Limb (tissue), 2 donors: Measurements from ENCODE around the gene TTC16.

Source experiments
- DNase-seq, 2 donors: peaks; one replicate each; pipeline ENCODE4 v3.0.0-alpha.2; 2016; ENCODE audit errors: extremely low spot score in 2 of 2

TTC16 gene

DNA sequence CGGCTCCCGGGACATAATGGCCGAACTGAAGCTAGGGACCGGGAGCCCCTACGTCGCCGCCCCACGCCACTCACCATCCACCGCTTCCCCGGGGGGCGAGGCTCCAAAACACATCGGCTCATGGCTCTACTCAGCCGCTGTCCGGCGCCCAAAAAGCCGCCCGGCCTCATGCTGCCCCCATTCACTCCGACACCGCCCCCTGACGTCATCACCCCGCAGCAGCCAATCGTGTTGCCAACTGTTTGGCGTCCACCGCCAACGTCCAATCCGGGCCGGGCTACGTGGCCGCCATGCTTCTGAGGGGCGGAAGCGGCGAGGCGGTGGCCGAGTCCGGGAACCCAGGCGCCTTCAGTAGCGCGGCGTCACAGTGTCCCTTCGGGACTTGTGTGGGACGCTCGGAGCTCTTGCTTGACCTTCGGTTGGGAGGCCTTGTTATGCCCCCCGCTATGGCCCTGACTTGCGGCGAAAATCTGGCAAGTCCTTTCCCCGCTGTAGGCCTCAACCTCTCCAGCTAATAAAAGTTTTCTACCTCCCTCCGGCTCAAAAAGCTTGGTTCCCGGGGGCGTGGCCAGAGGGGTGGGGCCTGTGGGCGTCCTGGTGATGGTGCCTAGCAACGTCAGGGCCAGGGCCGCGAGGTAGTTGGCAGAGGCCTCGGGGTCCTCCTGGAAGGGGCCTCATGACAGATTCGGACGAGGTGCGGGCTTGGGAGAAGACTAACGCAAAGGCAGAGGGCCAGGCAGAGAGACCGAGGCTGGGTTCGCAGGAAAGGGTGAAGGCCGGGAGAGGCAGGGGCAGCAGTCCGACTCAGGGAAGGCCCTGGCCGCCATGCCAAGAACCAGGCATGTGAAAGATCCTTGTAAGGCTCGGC lies at the start of gene TTC16, which contains the start of gene PTRH1:
TSS of gene TTC16 (plus strand) at position 610 of the 868 bp plus-strand sequence. CDS start at position 677, 67 bp downstream.
TSS of gene PTRH1 (minus strand) at position 194 of the 868 bp plus-strand sequence. CDS start at position 170, 24 bp downstream.
- DNase-seq = peak; percentile 96 to 98

GRCh38 chr9:127667127-127667844 lies 48.6 kb upstream of the TTC16 start:
- DNase-seq = no peak

DNA sequence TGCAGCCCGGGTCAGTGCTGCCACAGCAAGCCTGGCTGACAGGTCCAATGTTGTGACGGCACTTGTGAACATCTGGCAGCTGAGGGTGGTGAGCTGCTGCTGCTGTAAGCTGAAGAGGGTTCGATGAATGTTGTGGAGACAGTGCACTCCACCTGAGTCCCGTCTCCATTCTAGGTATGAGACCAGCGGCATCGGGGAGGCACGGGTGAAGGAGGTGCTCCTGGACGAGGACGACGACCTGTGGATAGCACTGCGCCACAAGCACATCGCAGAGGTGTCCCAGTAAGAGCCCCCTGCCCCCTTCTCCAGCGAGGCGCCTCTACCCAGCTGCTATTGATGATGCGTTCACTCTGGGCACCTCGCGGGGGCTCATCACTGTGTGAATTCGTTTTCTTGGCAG lies 48.0 kb upstream of the TTC16 start:
- DNase-seq = no peak

- no peak for DNase-seq
Measured at GRCh38 chr9:127673234-127673633, 42.6 kb upstream of the TTC16 start.

GRCh38 chr9:127676638-127677037 lies 39.2 kb upstream of the TTC16 start:
- DNase-seq = no peak

DNA sequence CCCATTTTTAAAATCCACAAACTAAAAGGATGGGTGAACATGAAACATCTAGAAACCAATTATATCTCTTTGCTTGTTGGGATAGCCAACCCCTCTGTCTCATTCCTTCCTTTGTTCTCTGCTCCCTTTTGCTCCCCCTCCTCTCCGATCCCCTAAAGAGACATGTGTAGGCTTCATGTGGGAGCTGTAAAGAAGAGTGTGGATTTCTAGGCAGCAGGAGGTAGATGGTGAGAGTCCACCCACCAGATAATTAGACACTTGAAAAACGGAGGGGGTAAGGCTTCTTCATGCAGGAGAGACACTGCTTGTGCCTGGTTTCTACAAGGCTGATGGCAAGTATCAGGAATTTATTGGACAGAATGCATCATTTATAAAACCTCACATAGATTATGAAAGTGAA lies 36.4 kb upstream of the TTC16 start:
- DNase-seq = no peak

DNA sequence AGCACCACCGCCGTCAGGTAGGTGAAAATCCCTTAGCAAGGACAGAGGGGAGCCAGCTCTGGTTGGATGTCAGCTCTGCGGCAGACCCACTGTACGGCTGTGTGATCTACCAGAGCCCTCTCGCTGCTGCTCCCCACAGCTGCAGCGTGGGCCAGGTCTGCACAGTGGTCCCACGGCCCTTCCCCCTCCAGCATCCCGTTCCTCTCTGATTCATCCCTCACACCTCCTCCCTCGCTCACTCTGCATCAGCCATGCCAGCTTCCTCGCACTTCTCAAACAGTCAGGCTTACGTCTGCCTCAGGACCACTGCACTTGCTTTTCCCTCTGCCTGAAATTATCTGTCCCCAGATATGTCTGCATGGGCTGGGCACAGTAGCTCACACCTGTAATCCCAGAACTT lies 35.7 kb upstream of the TTC16 start:
- DNase-seq = no peak

DNA sequence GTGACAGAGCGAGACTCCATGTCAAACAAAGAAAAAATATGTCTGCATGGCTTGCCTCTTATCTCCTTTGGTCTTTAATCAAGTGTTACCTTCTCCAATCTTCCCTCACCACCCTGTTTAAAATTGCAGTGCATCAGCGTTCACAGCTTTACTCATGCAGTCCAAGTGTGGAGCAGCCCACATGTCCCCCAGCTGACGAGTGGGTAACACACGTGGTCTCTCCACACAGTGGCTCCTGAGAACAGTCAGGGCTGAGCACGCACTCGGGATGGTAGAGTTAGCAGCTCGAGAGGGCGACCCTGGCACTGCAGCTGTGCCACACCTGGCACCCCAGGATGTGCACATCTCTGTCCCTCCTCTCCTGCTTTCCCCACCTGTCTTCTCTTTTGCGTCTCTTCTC lies 35.0 kb upstream of the TTC16 start:
- DNase-seq = no peak

DNA sequence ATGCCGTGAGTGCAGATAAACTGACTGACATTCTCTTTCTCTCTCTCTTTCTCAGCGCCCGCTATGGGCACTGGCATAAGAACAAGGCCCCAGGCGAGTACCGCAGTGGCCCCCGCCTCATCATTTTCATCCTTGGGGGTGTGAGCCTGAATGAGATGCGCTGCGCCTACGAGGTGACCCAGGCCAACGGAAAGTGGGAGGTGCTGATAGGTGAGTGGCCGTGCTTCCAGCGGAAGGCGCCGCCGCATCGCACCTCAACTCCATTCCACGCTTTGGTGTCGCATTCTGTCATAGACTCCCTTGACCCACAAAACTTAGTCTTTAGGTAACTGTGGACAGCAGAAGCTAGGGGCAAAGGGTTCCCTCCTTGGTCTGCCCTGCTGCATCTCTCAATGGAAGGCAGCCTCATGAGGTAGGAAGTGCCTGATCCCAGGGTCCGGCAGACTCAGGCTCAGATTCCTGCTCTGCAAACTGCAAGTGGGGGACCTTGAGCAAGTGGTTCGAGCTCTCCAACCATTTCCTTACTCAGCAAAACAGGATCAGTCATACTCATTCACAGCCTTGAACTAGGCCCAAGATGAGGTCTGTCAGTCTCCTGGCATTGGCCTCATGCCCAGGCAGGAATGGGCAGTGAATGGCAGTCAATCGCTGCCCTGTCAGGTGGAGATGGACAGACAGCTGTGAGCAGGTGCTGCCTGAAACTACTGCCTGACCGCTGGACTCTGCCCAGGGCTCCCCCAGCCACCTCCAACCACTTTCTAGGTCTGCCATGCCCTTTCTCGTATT lies 33.3 kb upstream of the TTC16 start:
- DNase-seq = no peak

GRCh38 chr9:127683723-127684122 lies 32.2 kb upstream of the TTC16 start:
- DNase-seq = no peak

GRCh38 chr9:127684576-127684975 lies 31.3 kb upstream of the TTC16 start:
- no peak for DNase-seq

DNA sequence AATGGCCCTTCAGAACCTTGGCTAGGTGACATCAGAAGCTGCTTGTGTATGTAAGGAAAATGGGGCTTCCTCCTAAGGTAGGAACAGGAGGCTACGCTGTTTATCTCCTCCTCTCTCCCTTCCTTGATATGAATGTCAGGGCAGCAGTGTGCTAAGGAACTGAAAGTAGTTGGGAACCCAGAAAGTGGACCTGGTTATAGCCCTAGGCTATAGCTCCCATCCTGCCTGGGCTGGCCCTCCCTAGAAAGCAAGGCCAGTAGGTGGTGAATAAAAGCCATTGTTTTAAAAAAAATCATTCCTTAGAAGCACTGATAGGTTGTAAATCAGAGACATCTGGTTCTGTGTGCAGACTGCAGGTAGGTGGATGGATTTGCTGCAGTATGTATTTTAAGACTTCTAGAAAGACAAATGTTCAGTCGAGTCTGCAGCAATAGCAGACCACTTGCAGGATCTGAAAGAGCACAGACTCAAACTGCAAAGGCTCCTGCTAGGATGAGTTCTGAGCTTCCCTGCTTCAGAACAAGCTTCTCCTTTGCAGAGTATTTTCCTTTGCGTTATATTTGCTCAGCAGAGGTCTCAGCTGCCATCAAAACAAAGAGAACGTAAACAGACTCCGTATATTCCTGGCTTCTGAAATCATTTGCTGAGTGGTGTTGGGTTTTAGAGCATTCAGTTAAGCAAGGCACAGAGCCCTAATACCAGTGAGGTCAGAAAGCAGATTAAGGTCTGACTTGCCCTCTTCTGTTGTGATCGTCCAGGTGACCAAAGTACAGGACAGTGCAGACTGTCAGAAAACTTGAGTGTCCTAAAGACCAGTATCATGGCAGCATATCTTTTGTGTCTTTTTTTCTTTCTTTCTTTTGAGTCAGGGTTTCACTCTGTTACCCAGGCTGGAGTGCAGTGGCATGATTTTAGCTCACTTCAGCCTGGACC lies 29.2 kb upstream of the TTC16 start:
- DNase-seq = no peak

- DNase-seq = no peak
Measured at GRCh38 chr9:127689329-127690000, 26.4 kb upstream of the TTC16 start.

DNA sequence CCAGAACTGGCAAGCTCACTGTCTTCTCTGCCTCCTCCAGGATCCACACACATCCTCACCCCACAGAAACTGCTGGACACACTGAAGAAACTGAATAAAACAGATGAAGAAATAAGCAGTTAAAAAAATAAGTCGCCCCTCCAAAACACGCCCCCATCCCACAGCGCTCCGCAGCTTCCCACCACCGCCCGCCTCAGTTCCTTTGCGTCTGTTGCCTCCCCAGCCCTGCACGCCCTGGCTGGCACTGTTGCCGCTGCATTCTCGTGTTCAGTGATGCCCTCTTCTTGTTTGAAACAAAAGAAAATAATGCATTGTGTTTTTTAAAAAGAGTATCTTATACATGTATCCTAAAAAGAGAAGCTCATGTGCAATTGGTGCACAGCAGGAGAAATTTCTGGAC lies 25.1 kb upstream of the TTC16 start:
- DNase-seq = no peak

- DNase-seq = no peak
Measured at GRCh38 chr9:127692071-127692470, 23.8 kb upstream of the TTC16 start.

- DNase-seq = no peak
Measured at GRCh38 chr9:127693143-127693542, 22.7 kb upstream of the TTC16 start.

DNA sequence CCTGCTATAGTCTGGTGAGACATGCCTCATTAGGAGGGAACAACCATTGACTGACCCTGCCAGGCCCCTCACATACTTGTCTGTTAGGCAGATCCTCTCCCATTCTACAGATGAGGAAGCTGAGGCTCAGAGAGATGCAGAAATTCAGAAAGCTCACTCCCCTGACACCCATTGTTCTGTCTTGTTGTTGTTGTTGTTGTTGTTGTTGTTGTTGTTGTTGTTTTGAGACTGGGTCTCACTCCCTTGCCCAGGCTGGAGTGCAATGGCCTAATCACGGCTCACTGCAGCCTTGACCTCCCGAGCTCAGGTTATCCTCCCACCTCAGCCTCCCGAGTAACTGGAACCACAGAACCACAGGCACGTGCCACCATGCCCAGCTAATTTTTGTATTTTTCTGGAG lies 22.2 kb upstream of the TTC16 start:
- DNase-seq = no peak

DNA sequence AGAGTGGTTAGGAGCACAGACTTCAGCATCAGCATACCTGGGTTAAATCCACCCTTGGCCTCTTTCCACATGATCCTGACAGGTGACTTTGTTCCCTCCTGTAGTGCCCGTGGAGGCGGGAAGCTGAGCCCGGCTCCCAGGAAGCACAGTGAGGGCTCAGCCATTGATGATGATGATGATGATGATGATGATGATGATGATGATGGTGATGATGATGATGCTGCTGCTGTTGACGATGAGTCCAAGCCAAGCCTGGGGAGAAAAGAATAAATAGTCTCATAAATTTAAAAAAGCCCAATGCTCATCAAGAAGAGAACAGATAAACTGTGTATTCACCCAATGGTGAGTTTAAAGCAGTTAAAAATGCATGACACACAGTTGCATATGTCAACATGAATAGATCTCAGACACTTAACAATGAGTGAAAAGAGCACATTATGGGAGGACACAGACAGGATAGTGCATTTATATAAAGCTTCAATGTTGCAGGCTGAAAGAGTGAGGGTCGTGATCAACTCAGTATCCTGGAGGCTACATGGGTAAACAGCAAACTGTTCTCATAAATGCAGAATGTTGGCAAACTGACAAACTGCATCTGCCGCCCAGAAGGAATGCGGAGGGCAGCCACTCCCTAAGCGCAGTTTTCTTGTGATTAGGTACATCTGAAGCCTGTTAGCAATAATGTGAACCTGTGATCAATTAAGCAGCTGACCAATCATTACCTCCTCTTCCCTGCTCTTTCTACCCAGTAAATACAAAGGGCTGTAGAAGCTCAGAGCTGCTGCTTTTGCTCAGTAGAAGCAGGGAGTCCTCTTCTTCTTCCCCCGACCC lies 20.8 kb upstream of the TTC16 start:
- DNase-seq = no peak

DNA sequence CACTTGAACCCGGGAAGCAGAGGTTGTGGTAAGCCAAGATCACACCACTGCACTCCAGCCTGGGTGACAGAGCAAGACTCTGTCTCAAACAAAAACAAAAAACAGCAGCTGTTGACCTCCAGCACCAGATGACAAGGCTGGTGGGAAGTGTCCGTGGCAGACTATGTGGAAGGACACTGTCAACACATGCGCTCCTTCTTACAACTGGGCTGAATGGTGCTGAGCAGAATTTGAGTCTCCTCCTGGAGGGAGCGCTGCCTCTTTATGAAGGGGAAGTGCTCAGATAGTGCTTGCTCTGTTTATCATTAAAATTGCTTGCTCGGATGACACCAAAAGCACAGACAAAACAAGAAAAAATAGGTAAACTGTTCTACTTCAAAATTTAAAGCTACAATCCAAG lies 18.3 kb upstream of the TTC16 start:
- DNase-seq = no peak
